T-helper 9 cell (primary cell): ENCODE results near the gene ACADVL.

Experiments used
- DNase-seq: peaks from one replicate; pipeline ENCODE4 v3.0.0-alpha.2; 2020

Gene ACADVL

DNA sequence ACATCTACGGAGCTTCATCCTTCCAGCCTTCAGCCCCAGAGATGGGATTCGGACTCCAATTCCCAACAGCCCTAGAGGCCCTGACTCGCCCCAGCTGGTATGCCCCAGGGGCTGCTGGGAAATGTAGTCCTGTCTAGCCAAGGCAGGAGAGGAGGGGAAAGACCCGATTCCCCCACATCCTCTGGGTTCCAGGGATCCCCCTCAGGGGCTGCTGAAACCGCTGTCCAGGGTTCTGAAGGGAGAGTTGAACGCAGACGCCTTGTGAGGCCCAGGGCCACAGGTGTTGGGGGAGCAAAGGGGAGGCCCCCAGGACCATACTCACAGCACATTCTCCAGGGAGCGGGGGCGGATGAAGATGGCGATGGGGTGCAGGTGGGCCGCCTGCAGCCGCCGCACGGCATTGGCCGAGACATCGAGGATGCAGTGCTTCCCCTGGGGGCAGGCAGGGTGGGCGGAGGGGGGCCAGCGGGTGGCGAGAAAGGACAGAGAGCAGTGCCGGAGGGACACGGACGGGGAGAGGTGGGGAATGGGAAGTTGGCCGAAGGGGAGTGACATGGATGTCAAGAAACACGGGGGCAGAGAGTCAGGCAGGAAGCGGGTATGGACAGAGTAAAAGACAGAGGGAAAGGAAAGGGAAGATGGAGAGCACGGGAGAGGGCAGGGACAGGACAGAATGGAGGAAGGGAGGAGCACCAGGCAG, 28.0 kb upstream of the ACADVL start:
- no peak for DNase-seq

- no peak for DNase-seq
These were observed 27.3 kb upstream of the ACADVL start for GRCh38 chr17:7192271-7192937.

GRCh38 chr17:7195971-7196370, 23.8 kb upstream of the ACADVL start:
- DNase-seq = no peak

DNA sequence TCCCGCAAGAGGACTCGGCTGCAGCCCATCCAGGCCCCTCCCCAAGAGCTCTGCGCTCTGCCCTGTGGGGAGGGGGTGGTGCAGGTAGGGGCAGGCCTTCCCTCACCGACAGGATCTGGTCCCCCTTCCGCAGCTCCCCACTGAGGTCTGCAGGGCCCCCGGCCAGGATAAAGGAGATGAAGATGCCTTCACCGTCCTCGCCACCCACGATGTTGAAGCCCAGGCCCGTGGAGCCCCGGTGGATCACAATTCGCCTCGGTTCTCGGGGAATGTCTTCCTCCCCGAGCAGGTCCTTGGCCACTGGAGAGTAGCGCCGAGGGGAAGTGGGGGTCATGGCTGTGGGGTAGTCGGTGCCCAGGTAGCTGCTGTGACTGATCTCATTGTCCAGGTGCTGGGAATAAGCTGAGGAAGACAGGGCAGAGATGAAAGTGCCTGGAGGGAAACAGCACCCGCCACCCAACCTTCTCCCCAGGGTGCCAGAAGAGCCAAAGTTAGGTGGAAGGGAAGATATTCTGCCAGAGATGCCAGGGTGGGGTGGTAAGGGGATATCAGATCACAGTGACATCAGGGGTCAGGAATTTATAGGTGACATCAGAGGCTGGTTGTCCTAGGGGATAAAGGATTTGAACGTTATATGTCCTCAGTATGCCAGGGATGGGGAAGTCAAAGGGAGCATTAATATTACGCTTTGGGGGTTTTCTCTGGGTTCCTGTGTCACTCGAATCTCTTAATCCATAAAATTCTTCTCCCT, 22.9 kb upstream of the ACADVL start:
- DNase-seq = no peak

DNA sequence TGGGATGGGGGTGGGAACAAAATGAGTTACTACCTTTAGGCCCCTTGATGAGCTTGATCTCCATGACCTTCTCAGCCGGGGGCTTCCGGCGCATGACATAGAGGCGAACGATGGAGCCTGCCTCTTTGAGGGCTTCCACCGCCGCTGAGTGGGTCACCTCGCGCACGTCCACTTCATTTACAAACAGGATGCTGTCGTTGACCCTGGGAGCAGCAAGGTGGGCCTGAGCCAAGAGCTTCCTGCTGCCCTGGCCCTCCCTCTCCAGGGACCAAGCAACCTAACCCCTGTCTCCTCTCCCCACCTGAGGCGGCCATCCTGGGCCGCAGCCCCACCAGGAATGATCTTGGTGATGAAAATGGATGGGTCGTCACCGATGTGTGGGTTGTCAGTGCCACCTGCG, 16.3 kb upstream of the ACADVL start:
- no peak for DNase-seq

DNA sequence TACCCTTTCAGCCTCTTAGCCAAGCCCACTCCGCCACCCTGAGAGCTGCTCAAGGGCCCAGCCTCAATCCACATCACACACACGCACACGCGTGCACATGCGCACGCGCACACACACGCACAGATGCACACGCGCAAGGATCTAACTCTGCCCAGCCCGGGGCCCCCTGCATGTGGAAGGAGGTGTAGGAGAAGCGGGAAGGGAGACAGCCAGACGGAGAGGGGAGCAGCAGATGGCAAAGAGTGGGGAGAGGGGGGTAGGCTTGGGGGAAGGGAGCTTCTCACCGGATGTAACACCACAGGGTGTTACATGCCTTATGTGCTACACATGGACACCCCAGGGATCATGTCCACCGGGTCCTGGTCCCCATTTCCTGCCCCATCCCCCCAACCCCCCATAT, 15.4 kb upstream of the ACADVL start:
- no peak for DNase-seq

- peak; percentile 97 for DNase-seq
These were observed 14.8 kb upstream of the ACADVL start for GRCh38 chr17:7204828-7205461.

DNA sequence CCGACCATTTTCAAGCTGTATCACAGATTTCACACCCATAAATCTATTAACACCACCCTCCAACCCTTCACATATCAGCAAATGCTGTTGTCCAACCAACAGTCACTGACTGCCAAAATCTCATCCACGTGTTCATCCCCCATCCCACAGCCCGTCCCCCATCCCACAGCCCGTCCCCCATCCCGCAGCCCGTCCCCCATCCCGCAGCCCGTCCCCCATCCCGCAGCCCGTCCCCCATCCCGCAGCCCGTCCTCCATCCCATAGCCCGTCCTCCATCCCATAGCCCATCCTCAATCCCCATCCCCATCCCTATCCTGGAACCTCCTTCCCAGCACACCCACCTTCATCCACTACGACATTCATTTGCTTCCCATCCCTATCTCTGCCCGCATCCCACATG, 14.2 kb upstream of the ACADVL start:
- DNase-seq = no peak

DNA sequence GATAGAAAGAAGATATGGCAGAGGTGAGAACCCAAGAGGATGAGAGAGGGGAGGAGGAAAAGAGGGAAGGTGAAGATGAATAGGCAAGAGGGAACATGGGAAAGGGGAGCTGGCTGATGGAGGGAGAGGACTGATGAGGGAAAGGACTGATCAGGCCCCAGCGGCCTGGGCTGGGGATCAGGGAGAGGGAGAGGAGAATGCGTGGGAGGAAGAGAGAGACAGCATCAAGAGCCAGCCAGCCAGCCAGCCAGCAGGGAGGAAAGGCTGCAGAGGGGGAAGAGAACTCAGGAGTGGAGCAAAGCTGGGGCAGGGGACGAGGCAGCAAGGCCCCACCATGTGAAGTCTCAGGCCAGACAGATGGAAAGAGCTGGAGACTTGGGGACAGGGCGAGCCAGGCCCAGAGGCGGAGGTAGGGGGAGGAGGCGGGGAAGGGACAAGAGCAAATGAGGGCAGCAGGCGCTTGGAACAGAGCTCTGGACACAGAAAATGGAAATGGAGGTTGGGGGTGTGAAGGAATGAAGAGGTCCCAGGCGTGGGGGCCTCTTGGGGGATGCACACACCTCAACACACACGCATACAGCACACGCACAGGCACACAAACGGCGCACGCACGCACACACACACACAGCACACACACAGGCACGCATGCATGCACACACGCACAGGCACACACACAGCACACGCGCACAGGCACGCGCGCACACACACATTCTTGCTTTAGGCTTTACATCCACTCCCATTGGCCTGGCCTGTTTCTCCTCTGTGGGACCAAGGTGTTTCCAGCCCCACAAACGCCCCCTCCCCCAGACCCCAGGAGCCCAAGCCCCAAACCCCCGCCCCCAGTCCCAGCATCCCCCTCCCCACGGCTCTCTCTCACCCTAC, 12.4 kb upstream of the ACADVL start:
- no peak for DNase-seq

GRCh38 chr17:7208027-7208571, 11.6 kb upstream of the ACADVL start:
- no peak for DNase-seq

DNA sequence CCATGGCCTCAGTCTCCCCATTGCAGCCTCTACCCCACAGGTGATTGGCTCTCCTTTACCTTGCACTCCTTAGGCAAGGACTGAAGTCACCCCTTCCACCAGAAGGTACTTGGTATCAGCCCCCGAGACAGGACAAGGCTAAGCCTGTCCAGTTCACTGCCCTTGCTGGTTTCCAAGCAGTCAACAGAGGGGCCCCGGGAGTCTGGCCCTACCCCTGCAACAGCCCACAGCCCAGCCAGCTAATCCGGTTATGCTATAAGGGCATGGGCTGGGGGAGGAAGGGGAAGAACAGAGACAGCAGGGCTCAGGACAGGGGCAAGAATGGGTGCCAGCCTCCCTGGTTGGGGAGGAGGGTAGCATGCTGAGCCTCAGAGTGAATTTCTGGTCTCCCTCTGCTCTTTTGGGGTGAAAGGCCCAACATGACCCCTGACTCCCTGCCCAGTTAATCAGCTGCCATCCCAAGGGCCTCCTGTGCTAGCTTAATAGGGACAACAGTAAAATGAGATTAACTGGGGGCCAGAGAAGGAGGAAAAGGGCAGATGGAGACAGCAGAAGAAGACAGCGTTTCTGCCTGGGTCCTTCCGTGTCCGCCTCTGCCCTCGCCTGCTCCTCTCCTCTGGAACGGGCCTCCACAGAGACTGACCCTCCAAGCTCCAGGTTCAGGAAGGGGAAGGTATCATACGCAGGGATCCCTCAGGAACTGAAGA, 10.8 kb upstream of the ACADVL start:
- no peak for DNase-seq

GRCh38 chr17:7211491-7212273, 8.1 kb upstream of the ACADVL start:
- DNase-seq = no peak

DNA sequence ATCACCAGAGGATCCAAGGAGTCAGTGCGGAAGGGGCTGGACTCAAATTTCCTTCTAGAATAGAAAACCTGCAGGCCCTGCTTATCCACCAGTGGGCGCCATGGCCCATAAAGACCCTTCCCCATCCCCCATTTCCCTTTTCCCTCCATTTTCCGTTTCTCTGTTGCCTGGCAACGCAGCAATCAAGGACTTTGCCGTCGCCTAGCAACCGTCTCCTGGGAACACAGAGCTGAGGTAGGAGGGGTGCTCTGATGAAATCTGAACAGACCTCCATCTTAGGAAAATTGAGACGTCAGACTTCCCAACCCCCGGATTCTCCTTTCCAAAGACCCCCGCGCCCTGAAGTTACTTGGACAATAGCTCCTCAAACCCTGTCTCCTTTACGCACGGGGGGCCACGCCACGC, 5.8 kb upstream of the ACADVL start:
- peak; percentile 70 for DNase-seq

DNA sequence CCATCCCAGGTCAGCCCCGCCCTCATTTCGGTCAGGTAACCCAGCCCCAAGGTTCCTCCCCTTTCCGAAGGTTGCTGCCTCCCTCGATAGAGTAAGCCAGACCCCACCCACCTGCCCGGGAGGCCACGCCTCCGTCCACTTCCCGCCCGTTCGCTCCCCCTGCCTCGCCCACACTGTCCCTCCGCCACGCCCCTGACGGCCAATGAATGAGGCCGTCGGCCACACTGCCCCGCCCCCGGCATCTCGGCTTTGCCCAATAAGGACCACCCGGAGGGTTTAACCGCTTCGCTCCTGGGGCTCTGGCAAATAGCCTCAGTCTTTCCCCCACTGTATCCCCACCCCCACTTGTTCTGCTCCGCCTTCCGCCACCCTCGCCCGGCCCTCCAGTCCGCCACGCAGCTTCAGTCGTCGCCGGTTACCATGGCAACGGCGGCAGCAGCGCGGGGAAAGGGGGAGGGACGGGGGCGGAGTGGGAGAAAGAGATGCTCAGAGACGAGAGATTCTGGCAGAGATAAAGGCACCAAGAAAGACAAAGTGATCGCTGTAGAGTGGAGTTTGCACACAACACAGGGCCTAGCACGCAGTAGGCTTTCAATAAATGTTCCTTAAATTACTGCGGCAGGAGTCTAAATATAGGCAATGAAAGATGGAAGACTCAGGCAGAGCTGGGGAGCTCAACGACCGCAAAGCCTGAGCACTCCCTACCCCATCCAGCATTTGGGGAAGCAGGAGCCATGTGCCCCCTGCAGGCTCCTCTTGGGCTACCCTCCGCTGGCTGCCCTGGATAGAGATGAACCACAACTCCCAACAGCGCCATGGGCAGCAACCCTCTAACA, 5.2 kb upstream of the ACADVL start:
- DNase-seq = peak; percentile 98

DNA sequence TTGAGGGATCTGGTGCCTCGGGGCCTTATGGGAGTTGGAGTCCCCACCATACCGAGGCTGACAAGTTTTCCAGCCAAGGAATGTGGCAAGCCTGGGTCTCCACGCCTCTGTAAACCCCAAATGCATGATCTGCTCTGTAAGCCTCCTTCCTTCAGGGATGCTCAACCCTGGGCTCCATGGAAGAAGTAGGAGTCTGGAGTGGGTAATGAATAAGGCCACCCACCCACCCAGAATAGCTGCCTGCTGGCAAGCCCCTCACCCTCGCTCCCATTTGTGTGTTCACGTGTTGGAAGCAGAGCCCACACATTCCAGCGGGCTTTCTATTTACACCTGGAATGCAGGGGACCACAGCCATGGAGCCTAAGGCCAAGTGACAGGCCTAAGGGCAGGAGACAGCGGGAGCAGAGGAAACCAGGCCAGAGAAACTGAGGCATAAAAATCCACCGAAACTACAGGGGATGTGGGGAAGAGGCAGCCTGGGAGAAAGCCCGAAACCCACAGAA, 4.6 kb upstream of the ACADVL start:
- no peak for DNase-seq

DNA sequence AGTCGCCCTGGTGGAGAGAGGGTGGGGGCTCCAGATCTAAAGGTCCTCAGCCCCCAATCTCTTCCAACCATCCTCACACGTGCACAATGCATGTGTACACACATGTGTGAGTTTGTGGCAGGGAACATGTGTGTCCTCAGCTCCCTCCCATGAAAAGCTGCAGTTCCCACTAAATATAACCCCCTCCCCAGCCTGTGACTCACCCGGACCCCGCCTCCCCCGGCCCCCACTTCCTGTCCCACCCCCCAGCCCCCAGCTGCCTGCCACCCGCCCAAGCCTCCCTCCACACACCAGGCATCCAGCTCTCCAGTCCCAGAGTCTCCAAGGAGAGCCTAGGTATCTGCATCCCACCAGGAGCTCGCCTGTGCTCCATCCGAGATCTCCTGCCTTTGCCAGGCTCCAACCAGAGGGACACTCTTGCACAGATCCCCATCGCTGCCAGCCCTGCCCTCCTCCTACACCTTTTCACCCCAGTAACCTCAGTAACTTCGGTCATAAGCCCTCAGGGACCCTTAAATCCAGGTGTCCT, 4.0 kb upstream of the ACADVL start:
- no peak for DNase-seq

DNA sequence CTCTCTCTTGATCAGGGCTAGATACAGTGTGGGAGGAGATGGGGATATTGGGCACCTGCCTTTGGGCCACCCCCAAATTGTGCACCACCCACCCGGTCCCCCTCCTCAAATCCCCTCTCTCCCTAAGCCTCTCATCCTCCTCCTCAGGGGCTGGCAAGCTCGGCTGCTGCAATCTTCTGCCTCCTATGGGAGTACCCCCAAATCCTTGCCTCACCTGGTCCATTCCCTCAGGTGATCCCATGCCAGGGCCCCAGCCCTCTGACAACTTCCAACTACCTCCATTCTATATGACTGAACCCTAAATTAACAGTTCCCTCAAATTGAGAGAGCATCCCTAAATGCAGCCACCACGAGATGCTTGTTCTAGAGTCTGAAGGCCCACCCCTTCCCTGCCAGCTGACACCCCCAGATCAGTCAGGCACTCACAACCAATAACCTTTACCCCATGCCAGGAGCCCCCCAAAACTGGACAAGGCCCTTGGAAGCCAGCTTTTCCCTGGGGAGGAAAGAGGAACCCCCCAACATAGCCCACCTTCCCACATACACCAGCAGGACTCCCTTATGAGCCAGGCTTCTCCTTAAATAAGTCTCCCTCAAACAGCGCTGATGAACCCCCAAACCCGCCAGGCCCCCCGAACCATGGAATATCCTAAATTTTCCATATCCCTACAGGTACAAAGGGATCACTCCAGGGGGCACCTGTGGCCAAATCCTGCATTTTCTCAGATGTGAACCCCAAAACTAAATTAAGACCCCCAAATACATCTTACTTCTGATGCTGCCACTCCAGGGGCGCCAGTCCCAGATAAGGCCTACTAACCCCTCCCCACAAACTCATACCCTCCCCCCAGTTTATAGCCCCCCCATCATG, 3.3 kb upstream of the ACADVL start:
- no peak for DNase-seq
